Panc1 (cell line): ENCODE measurements around the gene UBE2J1. TPM values are rescaled to one million over a fixed set of nuclear protein-coding genes. Genes with fewer than 3 reads are reported as not detected.

Experiments
- ATAC-seq: fragments of 200-7000 bp; cut with Tn5 transposase; 2 replicates; pipeline ENCODE4 v1.9.1; 2020; ENCODE audit warnings: mild to moderate bottlenecking, moderate library complexity
- BruUV-seq: library from RNA; stranded (reverse); fragments of 400-500 nt; replicated peaks from 2 replicates; lab custom pipeline; 2021; lab: Mats Ljungman, UMichigan
- CTCF ChIA-PET: fragments of 300-600 bp; sonication (Branson Sonifier 250); formaldehyde crosslinking; loops from one replicate; lab custom pipeline; 2022; ENCODE audit warnings: antibody characterized with exemption; lab: Charles Lee
- POLR2A ChIA-PET: fragments of 300-600 bp; sonication (Branson Sonifier 250); formaldehyde crosslinking; loops from one replicate; lab custom pipeline; 2022; ENCODE audit warnings: antibody characterized with exemption; lab: Charles Lee
- DNase-seq: peaks from one replicate; pipeline ENCODE4 v3.0.0-alpha.2; 2010; ENCODE audit warnings: low read depth, low spot score
- H3K27ac ChIP-seq: 2 replicates; pipeline ENCODE4 v1.5.1; 2011; ENCODE audit warnings: mild to moderate bottlenecking, low read length, inconsistent platforms
- H3K27me3 ChIP-seq: fragments of 200-500 bp; sonication (Bioruptor generic); 2 replicates; pipeline ENCODE4 v1.6.0; 2014; ENCODE audit warnings: low read length, inconsistent platforms; ENCODE audit not compliant: control insufficient read depth, insufficient read depth
- H3K36me3 ChIP-seq: fragments of 200-500 bp; sonication (Bioruptor generic); 2 replicates; pipeline ENCODE4 v1.5.1; 2014; ENCODE audit warnings: inconsistent platforms, mild to moderate bottlenecking, low read length, moderate library complexity; ENCODE audit not compliant: control insufficient read depth, insufficient read depth
- H3K4me1 ChIP-seq: 2 replicates; pipeline ENCODE4 v1.5.1; 2011; ENCODE audit warnings: inconsistent platforms, mild to moderate bottlenecking, low read length, moderate library complexity; ENCODE audit not compliant: control insufficient read depth, insufficient read depth
- H3K4me3 ChIP-seq, 2 experiments: 2 replicates each; pipeline ENCODE4 v1.5.1; 2011 to 2012; ENCODE audit warnings: low read depth in 2 of 2, low read length in 2 of 2, mild to moderate bottlenecking in 2 of 2, inconsistent platforms in 1 of 2, moderate library complexity in 1 of 2
- H3K9me3 ChIP-seq: fragments of 200-500 bp; sonication (Bioruptor generic); 2 replicates; pipeline ENCODE4 v1.5.1; 2014; ENCODE audit warnings: low read depth, mild to moderate bottlenecking, inconsistent platforms, low read length, moderate library complexity; ENCODE audit not compliant: control insufficient read depth, insufficient read depth
- CTCF ChIP-seq: fragments of 450-650 bp; IDR thresholded peaks from 2 replicates; pipeline ENCODE4 v1.5.1; 2017; ENCODE audit warnings: mild to moderate bottlenecking
- POLR2AphosphoS5 ChIP-seq: IDR thresholded peaks from 2 replicates; pipeline ENCODE4 v1.6.1; 2012; ENCODE audit warnings: mild to moderate bottlenecking, low read depth, low read length, moderate library complexity
- REST ChIP-seq, 2 experiments: IDR thresholded peaks; 2 replicates each; pipeline ENCODE4 v1.6.1; 2011 to 2012; ENCODE audit warnings: low read depth in 2 of 2, control low read depth in 1 of 2, low read length in 1 of 2, mild to moderate bottlenecking in 1 of 2, moderate library complexity in 1 of 2; ENCODE audit not compliant: insufficient read depth in 1 of 2
- SIN3A ChIP-seq: IDR thresholded peaks from 2 replicates; pipeline ENCODE4 v1.6.1; 2012; ENCODE audit warnings: low read depth, mild to moderate bottlenecking, low read length, moderate library complexity, borderline replicate concordance; ENCODE audit not compliant: insufficient read depth
- TCF7L2 ChIP-seq: IDR thresholded peaks from 2 replicates; pipeline ENCODE4 v1.6.1; 2011; ENCODE audit warnings: mild to moderate bottlenecking, low read depth, low read length, inconsistent platforms
- in situ Hi-C: cut with HindIII; loops from 2 replicates; pipeline ENCODE4 v1.10.0; 2016; ENCODE audit warnings: low sequenced_read_pairs, low pct_unique_long_range_greater_than_20kb
- intact Hi-C: fragments of 100-400 bp; cut with micrococcal nuclease; formaldehyde crosslinking; loops from one replicate; pipeline ENCODE4 v1.10.0; 2022; ENCODE audit not compliant: unreplicated experiment
- total RNA-seq: library from RNA; stranded (reverse); gene quantifications from one replicate; pipeline ENCODE4 v1.2.1, GENCODE V29; 2021; ENCODE audit not compliant: unreplicated experiment

UBE2J1 gene
- total RNA-seq, 1 experiment from 2014 or later, result 30.5 TPM

GRCh38 chr6:89356642-89357170 is 4.2 kb upstream of the UBE2J1 start:
- Histone ChIP-seq H3K4me3 (no peak overlapping the region), H3K36me3 (no peaks in the 10 kb centered on the region), H3K9me3 (no peaks in the 10 kb centered on the region), H3K27ac (no peak overlapping the region), H3K27me3 (no peaks in the 10 kb centered on the region), H3K4me1 (0 out of 2 replicates have a peak, but pooled peaks cover 4% of the 10 kb centered on the region)
- TF ChIP-seq POLR2AphosphoS5 (no peak), SIN3A (no peak), REST (IDR thresholded peaks at IDR 0.05; ENCODE audit: insufficient read depth in 1 of 2, low read depth in 2 of 2, low read length in 1 of 2) (no peak), TCF7L2 (no peak), CTCF (no peak)
- POLR2A ChIA-PET, result interaction anchor here (0.6 to 0.7 kb wide), 2 partner anchors 276 to 1948 kb away, joined by 3 to 5 read pairs; no protein-coding TSS in a partner anchor
- CTCF ChIA-PET, result interaction anchor here (1.7 kb wide), 1 partner anchor 15 kb away, joined by 5 read pairs; no protein-coding TSS in a partner anchor
- DNase-seq, result no peak
- ATAC-seq, result no peak
- no TSS peak for BruUV-seq
- intact Hi-C loops, result no loop called here
- in situ Hi-C loops, result no loop called here

- CTCF ChIA-PET, result interaction anchor here (0.7 to 1.0 kb wide), 2 partner anchors 43 to 49 kb away, joined by 3 to 4 read pairs; no protein-coding TSS in a partner anchor
- peaks cover 8% of the 10 kb centered on the region for H3K4me1 ChIP-seq
- no peaks in the 10 kb centered on the region for H3K9me3 ChIP-seq
- H3K4me3 ChIP-seq, result no peak overlapping the region
- BruUV-seq, result no TSS peak
- H3K27ac ChIP-seq, result no peak overlapping the region
- H3K27me3 ChIP-seq, result no peaks in the 10 kb centered on the region
- POLR2A ChIA-PET, result interaction anchor here (0.5 to 0.7 kb wide), 4 partner anchors 10 to 55 kb away, joined by 3 to 6 read pairs (median 3); no protein-coding TSS in a partner anchor
- H3K36me3 ChIP-seq, result no peaks in the 10 kb centered on the region
- no peak for DNase-seq
- no peak for ATAC-seq
- intact Hi-C loops (no loop called here), in situ Hi-C loops (no loop called here)
- TF ChIP-seq TCF7L2, result no peak
- TF ChIP-seq POLR2AphosphoS5, result no peak
- TF ChIP-seq REST (IDR thresholded peaks at IDR 0.05; ENCODE audit: insufficient read depth in 1 of 2, low read depth in 2 of 2, low read length in 1 of 2), result no peak
- no peak for TF ChIP-seq SIN3A
- no peak for TF ChIP-seq CTCF
Measured at GRCh38 chr6:89355511-89356194, 3.1 kb upstream of the UBE2J1 start.
